ENCODE measurements around the gene PLCB4. TPM values are rescaled to one million over a fixed set of nuclear protein-coding genes. Genes with fewer than 3 reads are reported as not detected.

Gene PLCB4
- total RNA-seq, 2 experiments from 2014 or later: not detected

- CTCF ChIA-PET (ENCODE audit: unreplicated experiment): no interaction called here
- POLR2A ChIA-PET: no interaction called here
- intact Hi-C loops (cut with micrococcal nuclease; ENCODE audit: unreplicated experiment): no loop called here
Observed at GRCh38 chr20:9028419-9028818, 40.5 kb upstream of the PLCB4 start.

GRCh38 chr20:9031991-9032390 is 36.9 kb upstream of the PLCB4 start:
- POLR2A ChIA-PET: no interaction called here

More at GRCh38 chr20:9028419-9028818, 40.5 kb upstream of the PLCB4 start:
- Histone ChIP-seq H3K27ac (ENCODE audit: low read depth, low read length, poor library complexity, severe bottlenecking) (no peak overlapping the region), H3K4me2 (ENCODE audit: low read length) (no peak overlapping the region), H4K20me1 (ENCODE audit: insufficient read depth, low read length) (no peaks in the 10 kb centered on the region), H3K9me2 (ENCODE audit: insufficient read depth, low read length) (no peaks in the 10 kb centered on the region), H3K4me3 (ENCODE audit: low read depth, low read length, poor library complexity, severe bottlenecking) (no peak overlapping the region), H3K9me3 (ENCODE audit: low read length) (no peaks in the 10 kb centered on the region), H2AFZ (ENCODE audit: low read length) (no peak overlapping the region), H3K36me3 (ENCODE audit: insufficient read depth, low read length) (no peaks in the 10 kb centered on the region), H3K79me2 (ENCODE audit: insufficient read depth, low read depth, low read length) (no peaks in the 10 kb centered on the region), H3K4me1 (ENCODE audit: insufficient read depth, low read length, poor library complexity, severe bottlenecking) (no peaks in the 10 kb centered on the region)
- no peak for DNase-seq (ENCODE audit: low spot score)
- no TSS peak for BruUV-seq (replicated peaks)
- TF ChIP-seq EZH2phosphoT487 (IDR thresholded peaks at IDR 0.05; ENCODE audit: borderline replicate concordance, low read depth, low read length) (no peak), CTCF (conservative IDR thresholded peaks at IDR 0.05; ENCODE audit: low read length) (no peak)

More at GRCh38 chr20:9031991-9032390, 36.9 kb upstream of the PLCB4 start:
- no peak overlapping the region for H3K27ac ChIP-seq (ENCODE audit: low read depth, low read length, poor library complexity, severe bottlenecking)
- H3K4me3 ChIP-seq (ENCODE audit: low read depth, low read length, poor library complexity, severe bottlenecking): no peak overlapping the region
- no peaks in the 10 kb centered on the region for H3K9me2 ChIP-seq (ENCODE audit: insufficient read depth, low read length)
- DNase-seq (ENCODE audit: low spot score): no peak
- CTCF ChIA-PET (ENCODE audit: unreplicated experiment): no interaction called here
- H3K4me1 ChIP-seq (ENCODE audit: insufficient read depth, low read length, poor library complexity, severe bottlenecking): no peaks in the 10 kb centered on the region
- H3K4me2 ChIP-seq (ENCODE audit: low read length): no peak overlapping the region
- no peaks in the 10 kb centered on the region for H3K36me3 ChIP-seq (ENCODE audit: insufficient read depth, low read length)
- no peaks in the 10 kb centered on the region for H3K9me3 ChIP-seq (ENCODE audit: low read length)
- intact Hi-C loops (cut with micrococcal nuclease; ENCODE audit: unreplicated experiment): no loop called here
- no peak for TF ChIP-seq EZH2phosphoT487 (IDR thresholded peaks at IDR 0.05; ENCODE audit: borderline replicate concordance, low read depth, low read length)
- TF ChIP-seq CTCF (conservative IDR thresholded peaks at IDR 0.05; ENCODE audit: low read length): no peak
- H3K79me2 ChIP-seq (ENCODE audit: insufficient read depth, low read depth, low read length): no peaks in the 10 kb centered on the region
- H4K20me1 ChIP-seq (ENCODE audit: insufficient read depth, low read length): no peaks in the 10 kb centered on the region
- no peak overlapping the region for H2AFZ ChIP-seq (ENCODE audit: low read length)
- no TSS peak for BruUV-seq (replicated peaks)

Data from OCI-LY7 (cell line).